GM21528 (cell line): ENCODE data around the gene VRK3.
"Not testable (repeated sequence)": the region's sequence is repeated elsewhere in the genome, so short reads cannot be mapped to it uniquely, and the experiment has no call there.

Source experiments
- ATAC-seq: cut with Tn5 transposase; IDR thresholded peaks from one replicate; pipeline ENCODE4 v1.9.1; 2021; ENCODE audit warnings: mild to moderate bottlenecking, moderate library complexity; ENCODE audit not compliant: unreplicated experiment, low FRiP score

Gene VRK3

DNA sequence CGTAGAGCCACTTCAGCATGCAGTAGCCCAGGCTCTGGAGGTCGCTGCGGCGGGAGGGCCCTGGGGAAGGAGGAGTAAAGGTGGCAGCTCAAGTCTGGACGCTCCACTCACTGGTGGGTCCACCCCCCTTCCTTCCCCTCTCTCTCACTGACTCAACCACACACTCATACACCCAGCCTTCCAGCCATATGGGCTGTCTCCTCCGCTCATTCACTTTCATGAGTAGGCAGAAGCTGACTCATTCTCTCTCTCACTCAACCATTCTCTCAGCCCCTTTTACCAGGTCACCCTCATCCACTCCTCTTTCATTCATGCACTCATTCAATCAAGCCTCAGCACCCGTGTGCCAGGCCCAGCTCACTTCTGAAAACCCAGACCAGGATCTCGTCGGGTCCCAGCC lies 36.7 kb downstream of the VRK3 start:
- no peak for ATAC-seq

DNA sequence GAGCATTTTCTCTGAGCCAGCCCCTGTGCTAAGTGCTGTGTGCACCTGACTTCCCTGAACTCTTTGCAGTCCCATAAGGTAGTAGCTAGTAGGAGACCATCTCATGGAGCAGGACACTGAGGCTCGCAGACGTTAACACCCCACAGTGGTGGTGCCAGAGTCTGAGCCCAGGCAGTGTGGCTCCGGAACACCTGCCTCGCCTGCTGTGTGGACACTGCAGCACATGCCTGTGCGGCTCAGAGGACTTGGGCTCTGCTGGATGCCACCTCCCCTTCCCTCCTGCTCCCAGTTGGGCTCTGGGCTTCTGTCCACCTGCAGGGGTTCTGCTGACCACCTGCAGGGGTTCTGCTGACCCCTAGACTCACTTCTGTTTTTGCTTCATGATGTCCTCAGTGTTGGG lies 37.2 kb downstream of the VRK3 start:
- no peak for ATAC-seq

DNA sequence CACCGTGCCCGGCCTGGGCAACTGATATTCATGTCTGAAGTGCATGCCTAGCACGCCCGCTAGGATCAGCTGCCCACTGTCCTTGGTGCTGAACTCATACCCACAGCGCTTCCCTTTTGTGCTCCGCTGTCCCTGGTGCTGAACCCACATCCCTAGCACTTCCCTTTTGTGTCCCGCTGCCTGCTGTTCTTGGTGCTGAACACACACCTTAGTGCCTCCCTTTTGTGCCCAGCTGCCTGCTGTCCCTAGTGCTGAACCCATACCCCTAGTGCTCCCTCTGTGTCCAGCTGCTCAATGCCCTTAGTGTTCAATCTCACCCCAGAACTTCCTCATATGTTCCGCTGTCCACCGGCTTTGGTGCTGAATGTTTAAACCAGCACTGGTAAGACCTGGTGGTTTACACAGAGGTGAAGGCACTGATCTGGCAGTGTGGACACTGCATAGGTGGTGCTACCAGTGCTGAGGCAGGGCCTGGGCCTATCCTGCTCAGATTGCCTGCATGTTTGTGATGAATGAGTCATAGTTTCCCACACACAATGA lies 37.9 kb downstream of the VRK3 start:
- ATAC-seq, result no peak

DNA sequence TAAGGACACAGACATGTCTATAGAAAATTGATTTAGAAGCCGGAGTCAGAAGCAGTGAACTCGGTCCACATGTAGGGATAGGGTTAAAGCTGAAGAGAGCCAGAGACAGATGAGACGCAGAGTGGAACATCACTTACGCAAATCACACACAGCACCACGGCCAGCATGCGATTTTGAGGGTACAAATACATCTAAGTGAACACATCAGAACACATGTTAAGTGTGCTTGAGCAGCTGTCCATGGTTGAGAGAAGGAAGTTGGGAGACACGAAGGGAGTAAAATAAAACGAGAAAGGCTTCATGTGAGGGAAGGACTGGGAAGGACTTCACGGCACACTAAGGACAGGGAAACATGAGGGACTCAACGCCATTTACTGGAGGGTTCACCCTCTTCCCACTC lies 38.8 kb downstream of the VRK3 start:
- no peak for ATAC-seq

DNA sequence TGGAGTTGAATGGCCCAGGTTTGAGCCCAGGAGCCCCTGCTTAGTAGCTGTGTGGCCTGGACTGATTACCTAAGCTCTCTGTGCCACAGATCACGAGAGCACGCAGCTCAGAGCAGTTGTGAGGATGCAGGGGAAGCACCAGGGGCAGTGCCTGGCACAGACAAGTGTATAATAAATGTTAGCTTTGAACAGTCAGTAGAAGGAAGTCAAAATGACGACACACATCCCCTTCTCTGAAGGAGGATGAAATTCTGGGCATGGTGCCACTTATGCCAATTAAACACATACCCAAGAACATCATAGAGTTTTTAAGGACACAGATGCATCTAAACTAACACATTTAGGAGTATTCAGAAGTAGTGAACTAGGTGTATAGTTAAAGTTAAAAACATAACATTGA lies 39.3 kb downstream of the VRK3 start:
- no peak for ATAC-seq

DNA sequence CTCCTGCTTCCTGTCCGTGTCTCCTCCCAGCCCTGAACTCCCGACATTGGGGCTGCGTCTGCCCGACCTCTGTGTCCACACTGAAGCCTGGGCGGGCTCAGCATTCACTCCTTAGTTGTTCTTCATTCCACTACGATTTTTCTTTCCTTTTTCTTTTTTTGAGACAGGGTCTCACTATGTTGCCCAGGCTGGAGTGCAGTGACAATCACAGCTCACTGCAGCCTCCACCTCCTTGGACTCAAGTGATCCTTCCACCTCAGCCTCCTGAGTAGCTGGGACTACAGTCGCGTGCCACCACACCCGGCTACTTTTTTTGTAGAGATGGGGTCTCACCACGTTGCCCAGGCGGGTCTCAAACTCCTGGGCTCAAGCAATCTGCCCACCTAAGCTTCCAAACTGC lies 40.7 kb downstream of the VRK3 start:
- ATAC-seq, result no peak

DNA sequence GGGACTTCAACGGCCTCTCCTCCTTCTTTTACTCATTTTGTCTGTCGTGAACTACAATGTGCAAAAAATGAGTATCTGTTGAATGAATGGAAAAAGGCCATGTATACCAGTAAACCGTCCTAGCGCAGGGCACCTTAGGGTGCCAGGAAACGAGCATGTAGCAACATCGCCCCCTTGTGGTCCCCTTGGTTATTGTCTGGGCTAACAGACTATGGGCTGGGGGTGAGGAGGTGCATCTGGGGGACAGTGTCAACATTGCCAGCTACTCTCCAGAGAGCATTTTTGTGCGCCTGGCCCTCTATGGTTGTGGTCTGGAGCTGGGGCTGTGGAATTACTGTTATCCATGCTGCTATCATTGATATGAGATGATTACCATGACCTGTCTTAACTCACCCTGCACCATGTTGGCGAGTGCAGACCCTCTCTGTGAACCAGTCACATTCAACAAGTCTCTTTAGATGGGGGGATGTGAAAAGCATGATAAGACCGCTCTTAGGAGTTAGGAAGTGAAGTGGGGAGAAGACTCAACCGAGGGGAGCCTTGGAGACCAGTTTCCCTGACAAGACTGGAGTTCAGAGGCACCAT lies 41.4 kb downstream of the VRK3 start:
- no peak for ATAC-seq

DNA sequence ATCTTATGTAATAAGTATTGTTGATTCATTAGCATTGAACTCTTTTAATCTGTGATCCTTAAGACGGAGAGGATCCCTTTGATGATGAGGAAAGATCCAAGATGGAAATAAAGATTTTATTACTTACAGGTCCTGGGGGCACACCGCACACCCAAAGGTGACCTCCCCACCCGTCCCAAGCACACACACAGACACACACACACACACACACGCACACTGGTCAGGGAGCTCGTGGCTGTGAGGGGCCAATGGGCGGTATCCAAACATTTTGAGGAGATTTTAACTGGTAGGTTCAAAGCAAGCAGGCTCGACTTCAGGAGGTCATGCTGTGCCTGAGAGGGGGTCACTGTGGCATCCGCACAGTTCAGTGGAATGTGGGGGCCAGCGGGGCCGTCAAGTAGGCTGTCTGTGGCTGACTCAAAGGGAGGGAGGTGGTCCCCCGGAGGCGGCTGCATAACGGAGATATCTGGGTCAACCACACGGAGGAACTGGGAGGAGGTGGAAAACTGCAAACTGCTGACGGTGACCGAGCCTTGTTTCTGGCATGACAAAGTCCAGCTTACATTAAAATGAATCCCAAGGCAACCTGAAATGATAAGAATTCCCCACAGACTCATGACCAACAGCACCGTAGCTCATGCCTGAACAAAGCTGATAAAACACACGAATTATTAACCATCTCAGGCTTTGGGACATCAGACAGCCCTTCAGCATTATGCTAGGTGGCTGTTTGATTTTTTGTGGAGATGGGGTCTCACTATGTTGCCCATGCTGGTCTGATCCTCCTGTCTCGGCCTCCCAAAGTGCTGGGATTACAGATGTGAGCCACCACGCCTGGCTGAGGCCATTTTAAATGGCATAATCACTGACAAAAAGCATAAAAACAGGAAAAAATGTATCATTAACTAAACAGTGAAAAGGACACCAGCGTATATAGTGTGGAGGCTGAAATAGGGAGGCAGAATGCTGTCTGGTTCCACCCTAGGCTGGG lies 43.3 kb downstream of the VRK3 start:
- no peak for ATAC-seq

DNA sequence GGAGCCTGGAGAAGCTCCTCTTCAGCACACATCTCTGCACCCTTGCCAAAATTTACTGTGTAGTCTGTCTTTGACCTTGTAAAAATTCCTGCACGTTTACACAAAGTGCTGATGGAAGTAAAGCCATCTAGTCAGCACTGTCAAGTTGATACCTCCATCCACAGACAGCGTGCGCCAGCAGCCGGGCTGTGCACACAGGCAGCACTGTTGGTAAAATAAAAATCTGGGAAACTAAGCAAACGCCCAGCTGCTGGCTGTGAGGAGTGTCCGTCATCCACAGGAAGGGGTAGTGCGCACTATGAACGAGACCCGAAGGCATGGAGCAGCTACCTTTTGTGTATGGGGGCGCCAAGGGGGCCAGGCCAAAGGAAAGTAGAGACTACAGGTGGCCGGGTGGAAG lies 46.8 kb downstream of the VRK3 start:
- ATAC-seq, result no peak

DNA sequence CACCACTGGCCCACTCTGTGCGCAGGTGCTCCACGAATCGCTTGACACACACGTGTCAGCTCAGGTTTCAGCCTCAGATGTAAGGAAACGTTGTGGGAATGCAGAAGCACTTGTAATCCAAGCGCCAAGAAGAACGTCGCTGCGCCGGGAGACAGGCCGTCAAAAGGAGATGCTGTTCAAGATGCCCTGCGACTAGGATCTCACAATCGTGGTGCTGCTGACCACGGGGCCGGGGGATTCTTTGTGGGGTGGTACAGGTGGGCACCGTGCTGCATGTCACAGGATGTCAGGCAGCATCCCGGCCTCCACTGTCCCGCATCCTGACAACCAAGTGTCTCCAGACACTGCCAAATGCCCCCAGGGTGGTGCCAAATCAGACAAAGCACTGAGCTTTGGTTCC lies 47.3 kb downstream of the VRK3 start:
- no peak for ATAC-seq

DNA sequence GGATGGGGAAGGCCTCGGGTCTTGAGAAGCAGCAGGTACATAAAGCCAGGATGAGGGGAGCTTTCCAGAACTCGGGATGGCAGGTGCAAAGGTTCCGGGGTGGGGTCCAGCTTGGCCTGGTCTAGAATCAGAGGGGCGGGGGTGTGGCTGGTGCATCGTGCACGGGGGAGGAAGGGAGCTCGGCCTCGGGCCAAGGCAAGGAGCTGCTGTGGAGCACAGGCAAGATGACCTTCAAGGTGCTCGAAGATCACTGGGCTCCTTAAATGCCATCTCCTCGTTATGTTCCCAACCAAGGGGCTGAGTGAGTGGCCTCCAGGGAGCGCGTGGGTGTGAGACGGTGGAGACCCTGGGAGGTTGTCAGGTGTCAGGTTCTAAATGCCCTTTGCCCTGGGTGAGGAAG lies 48.1 kb downstream of the VRK3 start:
- no peak for ATAC-seq

DNA sequence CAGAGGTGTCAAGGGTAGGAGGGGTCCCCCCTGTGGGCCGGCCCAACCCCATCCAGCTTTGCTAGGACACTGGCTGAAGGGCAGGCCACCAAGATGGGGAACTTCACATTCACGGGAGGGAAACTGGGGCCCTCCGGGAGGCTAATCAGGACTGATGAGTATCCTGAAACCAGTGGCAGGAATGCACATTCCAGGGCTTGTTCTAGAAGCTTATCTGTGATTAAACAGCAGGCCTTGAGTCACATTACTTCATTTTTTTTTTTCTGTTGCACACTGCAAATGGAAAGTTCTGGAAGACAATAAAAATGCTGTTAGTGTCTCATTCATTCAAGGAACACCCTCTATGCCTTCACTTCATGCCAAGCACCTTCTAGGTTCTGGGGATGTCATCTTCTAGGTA lies 48.7 kb downstream of the VRK3 start:
- no peak for ATAC-seq

DNA sequence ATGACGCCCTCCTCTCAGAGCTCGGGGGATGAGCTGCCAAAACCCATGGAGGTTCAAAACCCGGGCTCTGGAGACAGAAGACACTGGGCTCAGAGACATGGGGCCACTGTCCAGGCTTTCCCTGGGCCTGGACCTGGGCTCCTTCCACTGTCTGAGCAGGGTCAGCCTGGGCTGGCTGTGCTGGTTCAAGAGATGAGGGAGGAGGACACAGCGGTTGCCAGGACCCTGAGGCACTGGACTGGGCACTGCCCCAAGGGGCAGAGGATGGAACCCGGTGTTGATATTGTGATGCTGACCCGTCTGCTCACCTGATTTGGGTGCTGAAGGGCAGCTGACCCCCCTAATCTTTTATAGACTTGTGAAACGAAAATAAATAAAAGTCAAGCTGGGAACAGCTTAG lies 50.1 kb downstream of the VRK3 start:
- ATAC-seq, result no peak

DNA sequence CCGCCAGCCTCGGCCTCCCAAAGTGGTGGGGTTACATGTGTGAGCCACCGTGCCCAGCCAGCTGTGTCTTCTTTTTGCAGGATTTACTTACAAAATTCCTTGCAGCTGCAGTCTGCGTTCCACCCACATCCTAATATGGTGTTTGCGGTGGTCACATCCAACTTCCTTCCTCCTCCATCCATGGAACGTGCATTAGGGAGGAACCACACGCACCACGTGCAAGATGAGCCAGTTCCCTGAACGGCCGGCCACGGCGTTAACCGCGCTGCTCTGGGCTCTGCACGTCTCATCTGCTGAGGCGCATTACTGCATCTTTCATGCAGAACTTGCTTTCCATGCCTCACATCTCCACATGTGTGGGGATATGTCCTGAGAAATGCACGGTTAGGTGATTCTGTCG lies 51.2 kb downstream of the VRK3 start:
- ATAC-seq, result no peak

DNA sequence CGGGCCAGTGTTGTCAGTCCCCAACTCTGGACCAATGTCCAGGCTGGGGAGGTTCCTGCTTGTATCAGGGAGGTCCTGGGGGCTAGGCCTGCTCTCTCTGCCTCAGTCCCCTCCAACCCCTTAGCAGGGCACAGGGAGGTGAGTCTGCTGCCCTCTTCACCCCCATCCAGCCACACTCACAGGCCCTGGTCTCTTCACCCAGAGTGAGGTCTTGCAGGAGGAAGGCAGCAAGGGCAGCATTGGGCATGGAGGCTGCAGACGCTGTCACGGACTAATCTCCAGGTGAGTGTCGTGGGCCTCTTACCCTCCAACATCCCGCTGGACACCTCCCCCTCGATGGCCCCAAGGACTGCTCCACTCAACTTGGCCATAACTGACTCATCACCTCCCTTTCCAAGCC lies 52.3 kb downstream of the VRK3 start:
- no peak for ATAC-seq

DNA sequence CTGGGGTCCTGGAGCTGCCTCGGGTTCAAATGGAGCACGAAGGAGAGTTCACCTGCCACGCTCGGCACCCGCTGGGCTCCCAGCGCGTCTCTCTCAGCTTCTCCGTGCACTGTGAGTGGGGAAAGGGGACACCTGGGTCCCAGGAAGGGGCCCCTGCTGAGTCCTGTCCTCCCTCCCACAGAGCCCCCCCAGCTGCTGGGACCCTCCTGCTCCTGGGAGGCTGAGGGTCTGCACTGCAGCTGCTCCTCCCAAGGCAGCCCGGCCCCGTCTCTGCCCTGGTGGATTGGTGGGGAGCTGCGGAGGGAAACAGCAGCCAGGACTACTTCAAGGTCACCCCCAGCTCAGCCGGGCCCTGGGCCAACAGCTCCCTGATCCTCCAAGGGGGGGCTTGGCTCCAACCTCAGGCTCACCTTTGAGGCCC lies 53.2 kb downstream of the VRK3 start:
- ATAC-seq, result no peak

DNA sequence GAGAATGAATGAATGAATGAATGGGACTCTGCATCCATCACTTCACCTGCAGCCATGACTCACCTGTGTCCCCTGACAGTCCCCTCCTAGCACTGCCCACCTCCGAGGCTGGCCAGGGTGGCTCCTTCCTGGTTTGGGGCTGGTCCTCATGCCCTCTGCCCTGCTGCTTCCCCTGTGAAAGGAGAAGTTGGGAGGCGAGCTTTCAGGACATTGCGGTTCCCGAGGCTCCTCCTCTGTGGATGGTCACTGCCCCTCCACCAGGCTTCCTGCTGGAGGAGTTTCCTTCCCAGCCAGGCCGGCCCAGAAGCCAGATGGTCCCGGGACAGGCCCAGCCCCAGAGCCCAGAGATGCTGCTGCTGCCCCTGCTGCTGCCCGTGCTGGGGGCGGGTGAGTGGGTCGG lies 55.8 kb downstream of the VRK3 start:
- not testable (repeated sequence) for ATAC-seq

DNA sequence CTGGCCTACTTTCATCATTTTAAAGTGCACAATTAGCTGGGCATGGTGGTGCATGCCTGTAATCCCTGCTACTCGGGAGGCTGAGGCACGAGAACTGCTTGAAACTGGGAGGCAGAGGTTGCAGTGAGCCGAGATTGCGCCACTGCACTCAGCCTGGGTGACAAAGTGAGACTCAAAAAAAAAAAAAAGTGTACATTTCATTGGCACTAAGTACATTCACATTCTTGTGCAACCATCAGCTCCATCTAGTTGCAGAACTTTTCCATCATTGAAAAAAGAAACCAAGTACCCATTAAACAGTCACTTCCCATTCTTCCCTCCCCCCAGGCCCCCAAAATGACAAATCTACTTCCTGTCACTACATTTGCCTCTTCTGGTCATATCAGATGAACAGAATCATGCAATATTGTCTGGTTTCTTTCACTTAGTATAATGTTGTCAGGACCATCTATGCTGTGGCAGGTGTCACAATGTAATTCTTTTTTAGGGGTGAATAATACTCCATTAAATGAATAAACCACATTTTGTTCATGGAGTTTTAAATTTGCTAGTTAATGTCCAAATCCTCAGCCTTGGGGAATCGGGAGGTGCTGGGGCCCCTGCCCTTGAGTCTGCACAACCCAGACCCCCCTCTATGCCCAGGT lies 56.8 kb downstream of the VRK3 start:
- ATAC-seq, result no peak

DNA sequence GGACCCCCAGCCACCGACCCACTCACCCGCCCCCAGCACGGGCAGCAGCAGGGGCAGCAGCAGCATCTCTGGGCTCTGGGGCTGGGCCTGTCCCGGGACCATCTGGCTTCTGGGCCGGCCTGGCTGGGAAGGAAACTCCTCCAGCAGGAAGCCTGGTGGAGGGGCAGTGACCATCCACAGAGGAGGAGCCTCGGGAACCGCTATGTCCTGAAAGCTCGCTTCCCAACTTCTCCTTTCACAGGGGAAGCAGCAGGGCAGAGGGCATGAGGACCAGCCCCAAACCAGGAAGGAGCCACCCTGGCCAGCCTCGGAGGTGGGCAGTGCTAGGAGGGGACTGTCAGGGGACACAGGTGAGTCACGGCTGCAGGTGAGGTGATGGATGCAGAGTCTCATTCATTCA lies 64.2 kb downstream of the VRK3 start, which contains the start of gene SIGLEC11:
Gene SIGLEC11, minus strand, starts transcription at position 193 of the 400 bp plus-strand sequence. Its CDS starts 91 bp downstream, at position 102.
- not testable (repeated sequence) for ATAC-seq

DNA sequence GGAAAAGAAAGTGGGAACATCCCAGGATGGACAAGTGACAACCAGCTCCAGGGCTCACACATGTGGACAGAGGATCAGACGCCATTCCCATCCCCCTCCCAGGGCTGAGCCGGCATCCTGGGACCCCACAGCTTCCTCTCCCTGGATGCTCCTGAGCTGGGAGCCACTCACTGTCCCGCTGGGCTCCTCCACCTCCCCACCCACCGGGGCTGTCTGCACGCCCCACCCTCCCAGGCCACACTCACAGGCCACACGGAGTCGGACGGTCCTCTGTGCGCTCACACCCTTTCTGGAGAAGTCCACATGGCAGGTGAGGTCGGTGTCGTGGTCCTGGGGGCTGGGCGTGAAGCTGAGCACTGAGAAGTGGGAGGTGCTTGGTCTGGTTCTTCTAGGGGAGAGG lies 65.3 kb downstream of the VRK3 start:
- ATAC-seq, result not testable (repeated sequence)

DNA sequence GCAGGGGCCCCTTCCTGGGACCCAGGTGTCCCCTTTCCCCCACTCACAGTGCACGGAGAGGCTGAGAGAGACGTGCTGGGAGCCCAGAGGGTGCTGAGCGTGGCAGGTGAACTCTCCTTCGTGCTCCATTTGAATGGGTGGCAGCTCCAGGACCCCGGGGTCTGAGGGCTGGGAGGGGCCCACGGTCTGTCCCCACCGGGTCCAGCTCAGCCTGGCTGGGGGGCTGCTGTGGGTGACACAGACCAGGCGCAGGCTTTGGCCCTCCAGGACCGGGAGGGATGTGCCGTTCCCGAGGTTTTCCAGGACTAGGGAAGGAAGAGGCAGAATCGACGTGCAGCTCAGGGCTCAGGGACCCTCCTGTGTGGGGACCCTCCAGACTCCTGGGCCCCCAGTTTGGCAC lies 66.6 kb downstream of the VRK3 start:
- not testable (repeated sequence) for ATAC-seq
